OCI-M2 (cell line): ENCODE data around the gene KIAA0232.

Experiments used
- DNase-seq: peaks from one replicate; lab custom pipeline; 2025; ENCODE audit not compliant: unreplicated experiment; lab: John Stamatoyannopoulos, UW

Gene KIAA0232

DNA sequence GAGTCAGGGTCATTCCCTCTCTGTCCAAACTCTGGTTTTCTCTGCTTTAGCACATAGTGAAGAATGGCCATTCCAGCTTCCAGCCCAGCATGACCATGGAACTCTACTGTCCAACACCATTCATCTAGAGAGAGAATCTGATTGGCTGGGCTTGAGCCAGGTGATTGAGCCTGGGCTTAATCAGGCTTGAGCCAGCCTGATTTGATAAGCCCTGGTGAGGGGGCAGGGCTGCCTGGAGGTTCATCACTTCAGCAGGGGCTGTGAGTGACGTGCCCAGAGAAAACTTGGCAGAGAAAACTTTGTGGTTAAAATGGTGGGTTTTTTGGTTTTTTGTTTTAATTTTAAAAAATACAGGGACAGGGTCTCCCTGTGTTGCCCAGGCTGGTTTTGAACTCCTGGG is 62.5 kb downstream of the KIAA0232 start:
- DNase-seq, result no peak

DNA sequence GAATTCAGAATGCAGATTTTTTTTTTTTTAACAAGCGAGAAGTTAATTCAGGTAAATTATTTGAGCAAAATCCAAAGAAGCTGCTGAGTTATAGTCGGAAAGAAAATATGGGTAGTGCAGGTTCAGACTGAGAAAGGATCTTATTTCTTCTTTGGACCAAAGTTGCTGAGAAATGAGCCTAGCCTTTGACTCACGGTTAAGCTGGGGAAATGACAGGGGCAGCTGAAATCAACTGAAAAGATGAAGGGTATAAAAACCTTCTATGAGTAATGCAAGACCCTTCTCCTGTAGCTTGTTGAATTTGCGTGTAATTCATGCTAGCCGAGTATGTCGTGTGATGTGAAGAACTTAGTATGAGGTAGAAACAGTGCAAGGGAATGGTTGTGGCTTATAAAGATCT is 63.0 kb downstream of the KIAA0232 start:
- no peak for DNase-seq

DNA sequence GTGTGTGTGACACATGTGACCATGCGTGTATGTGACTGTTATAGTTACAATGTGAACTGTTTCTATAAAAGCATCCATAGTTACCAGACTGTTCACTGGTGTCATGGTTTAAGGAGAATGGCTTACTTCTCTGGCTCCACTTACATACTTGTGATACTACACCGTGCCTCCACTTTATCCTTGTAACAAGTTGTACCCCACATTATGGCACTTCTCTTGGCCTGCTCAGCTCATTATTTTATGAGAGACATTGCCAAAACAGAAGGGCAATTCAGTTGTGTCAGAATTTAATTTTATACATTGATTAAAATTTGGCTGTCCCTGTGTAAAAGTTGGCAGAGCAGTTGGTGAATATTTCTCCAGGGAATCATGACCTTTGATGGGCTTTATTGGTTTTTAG is 64.7 kb downstream of the KIAA0232 start:
- no peak for DNase-seq

DNA sequence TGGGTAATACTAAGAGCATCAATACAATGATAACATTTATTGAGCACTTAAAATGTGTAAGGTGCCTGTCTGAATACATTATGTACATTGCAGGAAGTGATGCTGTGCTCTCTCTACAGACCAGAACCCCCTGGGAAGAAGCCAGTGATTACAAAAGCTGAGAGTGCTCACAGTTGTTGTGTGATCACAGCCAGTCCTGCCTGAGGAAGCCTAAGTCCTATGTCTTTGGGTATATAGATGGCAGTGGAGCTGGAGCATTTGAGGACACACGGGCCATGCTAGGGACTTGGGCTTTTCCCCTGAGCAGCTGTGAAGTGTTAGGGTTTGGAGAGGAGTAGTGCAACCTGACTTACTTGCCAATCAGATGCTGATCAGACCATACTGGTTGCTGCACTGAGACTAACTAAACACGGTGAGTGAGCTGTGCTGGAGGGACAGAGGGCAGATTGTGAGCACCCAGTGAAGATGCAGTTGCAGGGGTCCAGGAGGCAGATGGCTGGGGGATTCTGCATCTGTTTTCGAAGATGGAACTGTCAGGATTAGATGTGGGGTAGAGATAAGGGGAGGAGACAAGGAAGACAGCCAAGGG is 66.3 kb downstream of the KIAA0232 start:
- DNase-seq, result no peak

DNA sequence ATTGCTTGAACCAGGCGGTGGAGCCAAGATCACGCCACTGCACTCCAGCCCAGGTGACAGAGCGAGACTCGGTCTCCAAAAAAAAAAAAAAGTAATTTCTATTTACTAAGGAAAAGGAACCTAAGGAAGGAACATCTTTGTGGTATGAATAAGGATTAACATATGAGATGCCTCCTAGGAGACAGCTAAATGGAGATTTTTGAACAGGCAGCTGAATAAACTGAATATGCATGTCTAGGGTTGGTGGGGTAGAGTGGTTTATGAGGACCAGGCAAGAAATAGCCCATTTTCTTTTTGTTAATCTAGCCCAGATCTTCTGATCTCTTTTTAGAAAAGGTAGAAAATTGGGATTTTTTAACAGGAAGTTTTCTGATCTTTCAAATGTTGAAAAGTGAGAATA is 67.2 kb downstream of the KIAA0232 start:
- no peak for DNase-seq

DNA sequence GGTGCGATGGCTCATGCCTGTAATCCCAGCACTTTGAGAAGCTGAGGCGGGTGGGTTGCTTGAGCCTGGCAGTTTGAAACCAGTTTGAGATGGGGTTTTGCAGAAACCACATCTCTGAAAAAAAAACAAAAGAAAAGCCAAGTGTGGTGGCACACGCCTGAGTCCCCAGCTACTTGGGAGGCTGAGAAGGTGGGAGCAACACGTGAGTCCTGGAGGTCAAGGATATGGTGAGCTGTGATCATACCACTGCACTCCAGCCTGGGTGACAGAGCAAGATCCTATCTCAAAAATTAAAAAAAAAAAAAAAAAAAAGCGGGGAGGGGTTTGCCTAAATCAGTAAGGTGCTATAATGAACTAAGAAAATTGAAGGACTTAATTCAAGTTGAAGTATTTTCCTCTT is 68.9 kb downstream of the KIAA0232 start:
- DNase-seq, result no peak

DNA sequence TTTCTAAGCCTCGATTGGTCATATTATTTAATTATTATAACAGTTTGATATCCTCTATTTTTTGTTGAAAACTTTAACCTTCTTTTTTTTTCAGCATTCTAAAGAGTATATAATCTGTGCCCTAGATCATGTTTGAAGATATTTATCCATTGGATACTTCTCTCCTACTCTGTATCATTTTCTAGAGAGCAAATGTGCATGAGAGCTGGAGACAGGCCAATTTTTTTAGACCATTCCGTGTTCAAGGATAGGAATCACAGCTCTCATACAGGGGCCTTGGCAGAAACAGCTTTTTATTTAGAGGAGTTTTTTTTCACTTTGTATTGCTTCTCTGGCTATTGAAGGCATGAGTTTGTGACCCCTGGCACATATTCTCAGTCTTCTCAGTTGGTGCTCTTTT is 69.4 kb downstream of the KIAA0232 start:
- DNase-seq, result no peak

DNA sequence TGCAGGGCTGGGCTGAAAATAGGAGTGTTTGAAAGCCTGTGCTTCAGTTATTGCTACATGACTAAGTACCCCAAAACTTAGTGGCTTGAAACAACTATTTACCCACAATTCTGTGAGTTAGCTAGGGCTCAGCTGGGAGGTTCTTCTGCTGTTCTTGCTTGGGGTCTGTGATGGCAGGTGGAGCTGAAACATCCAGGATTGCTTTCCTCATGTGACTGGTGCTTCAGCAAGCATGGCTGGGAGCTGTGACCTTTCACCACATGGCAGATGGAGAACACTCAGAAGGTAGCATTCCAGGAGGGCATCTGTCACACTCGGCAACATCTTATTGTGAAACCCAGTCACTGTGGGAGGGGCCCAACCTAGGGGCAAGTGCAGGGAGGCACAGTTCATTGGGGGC is 70.1 kb downstream of the KIAA0232 start:
- no peak for DNase-seq

DNA sequence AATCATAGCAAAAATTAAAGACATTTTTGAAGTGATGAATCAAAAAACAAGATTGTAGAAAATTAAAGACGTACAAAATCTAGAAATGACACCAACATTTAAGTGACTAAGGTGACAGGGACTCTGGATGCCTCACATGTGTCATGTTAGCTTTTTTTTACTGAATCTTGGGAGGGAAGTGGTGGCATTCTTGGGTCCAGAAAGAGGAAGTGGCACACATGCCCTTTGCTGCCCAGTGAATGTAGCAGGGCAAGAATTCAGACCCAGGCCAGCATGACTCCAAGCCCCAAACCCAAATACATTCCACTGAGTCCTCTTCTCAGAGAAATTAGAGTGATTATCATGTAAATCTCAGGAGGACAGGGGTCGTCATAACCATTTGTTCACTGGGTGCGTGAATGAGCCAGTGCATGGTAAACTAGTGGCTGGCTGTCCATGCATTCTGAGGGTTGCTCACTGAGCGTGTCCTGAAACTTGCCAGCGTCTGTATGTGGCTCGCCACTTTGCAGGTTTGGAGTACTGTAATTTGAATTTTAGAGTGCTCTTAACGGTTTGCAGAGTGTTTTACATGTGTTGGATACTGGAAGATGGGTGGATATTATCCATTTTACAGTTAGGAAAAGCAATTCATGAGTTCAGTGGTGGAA is 71.7 kb downstream of the KIAA0232 start:
- no peak for DNase-seq

DNA sequence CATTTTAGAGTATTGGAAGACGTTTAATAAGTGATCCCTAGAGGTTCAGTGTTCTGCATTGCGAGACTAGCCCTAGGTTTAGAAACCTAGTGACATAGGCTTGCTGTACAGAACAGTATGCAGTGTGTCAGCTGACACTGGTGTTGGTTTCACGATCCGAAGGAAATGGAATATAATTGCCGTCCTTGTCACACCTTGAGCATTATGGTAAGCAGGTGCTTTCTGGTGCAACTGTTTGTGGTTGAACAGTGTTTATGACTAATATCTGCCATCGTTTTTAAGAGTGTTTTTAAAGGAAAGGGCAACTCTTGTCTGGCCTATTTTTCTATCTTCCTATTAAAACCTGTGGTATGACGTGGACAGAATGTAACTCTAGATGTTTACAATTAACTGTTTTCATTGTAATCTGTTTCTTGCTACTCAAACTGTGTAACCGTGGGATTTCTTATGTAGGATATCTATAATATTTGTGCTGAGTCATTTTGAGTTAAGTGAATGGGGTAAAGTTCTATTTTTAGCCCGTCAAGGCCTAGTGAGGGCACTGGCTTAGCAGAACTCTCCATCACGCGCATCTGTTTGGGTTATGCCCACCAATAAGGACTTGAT is 73.3 kb downstream of the KIAA0232 start:
- no peak for DNase-seq

DNA sequence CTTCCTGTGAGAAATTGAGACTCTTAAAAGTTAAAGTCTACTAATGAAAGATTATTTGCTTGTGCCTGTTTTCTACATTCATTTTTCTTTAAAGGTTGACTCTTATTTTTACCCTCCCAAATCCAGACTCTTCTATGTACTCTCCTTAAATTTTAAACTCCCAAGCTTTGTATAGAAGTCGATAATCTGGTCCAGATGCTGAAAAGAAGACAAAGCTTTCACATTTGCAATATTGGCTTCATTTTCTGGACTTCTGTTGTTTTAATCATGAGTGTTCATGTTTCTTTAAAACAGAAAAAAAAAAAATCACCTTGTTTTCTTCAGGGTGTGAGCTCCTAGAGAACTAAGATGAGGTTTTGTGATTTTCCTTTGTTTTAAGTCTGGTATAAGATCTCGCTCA is 73.9 kb downstream of the KIAA0232 start:
- no peak for DNase-seq

DNA sequence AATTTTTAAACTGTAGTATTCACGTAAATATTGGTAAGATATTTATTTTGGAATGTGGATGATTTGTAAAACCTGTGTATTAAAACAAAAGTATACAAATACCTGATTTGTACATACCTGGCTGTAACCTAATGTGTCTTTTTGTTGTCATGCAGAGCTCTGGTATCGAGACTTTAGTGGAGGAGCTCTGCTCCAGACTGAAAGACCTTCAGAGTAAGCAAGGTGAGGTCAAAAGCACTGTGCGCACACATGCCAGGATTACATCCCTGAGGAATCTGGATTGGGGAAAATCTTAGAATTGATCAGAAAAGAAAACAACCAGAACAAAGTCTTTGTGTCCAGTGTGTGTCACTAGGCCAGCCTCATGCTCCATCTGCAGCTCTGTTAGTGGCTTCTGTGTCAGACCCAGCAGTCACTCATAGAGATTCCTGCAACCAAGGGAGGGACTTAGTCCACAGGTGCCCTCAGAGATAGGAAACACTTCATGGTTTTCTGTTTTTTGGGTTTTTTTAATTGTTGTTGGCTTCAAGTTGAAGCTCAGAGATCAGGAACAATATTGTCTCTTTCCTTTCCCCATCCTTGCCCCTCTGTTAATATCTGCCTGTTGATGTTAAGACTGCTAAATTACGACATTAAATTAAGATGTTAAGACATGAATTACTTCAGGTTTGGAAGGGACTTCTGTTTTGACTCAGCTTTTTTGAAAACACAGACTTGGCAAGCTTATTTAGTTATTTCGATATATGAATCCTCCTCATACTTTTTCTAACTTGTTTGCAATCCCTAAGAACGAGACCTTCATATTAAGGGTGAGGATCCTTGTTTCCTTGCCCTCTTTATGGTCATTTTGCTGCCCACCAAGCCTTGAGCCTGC is 74.7 kb downstream of the KIAA0232 start:
- no peak for DNase-seq

DNA sequence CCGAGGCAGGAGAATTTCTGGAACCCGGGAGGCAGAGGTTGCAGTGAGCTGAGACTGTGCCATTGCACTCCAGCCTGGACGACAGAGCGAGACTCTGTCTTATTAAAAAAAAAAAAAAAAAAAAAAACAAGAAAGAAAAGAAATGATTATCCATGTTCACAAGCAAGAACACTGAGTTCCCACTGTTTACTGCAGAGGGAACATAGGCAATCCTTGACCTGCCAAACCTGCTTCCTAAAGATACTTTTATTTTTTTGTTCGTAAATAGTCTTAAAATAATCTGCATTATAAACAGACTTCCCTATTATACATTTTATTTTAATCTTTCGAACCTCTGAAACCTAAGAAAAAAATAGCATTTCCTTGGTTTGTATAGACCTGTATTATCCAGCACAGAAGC is 76.5 kb downstream of the KIAA0232 start:
- no peak for DNase-seq

DNA sequence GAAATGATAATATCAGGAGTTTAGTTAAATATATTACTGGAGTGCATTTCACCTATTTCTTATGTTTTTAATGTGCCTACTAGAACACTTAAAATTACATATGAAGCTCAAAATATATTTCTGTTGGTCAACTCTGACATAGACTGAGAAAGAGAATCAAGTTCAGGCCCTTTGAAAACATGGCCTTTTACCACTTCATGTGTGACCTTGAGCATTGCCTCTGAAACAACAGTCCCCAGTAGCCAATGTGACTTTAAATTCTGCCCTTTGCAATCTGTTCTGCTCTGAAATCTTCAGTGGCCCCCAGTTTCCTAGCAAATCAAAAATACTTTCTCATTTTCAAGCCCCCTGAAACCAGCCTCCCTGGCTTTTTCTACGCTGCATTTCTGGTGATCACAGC is 77.0 kb downstream of the KIAA0232 start:
- no peak for DNase-seq

DNA sequence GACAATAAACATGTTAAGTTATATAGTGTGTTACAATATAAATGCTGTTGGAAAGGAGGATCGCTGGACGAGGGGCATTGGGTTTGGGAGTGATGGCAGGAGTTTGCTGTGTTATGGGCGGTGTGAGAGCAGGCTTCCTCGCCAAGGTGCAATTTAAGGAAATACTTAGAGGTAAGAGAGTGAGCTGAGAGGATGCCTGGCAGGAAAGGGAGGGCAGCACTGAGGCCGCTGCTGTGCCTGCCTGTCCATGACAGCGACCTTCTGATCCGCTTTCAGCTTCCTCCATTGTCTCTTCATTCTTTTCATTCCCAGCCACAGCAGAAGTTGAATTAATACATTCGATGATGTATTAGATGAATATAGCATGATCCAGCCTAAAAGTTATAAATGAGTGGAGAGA is 85.9 kb downstream of the KIAA0232 start:
- no peak for DNase-seq

DNA sequence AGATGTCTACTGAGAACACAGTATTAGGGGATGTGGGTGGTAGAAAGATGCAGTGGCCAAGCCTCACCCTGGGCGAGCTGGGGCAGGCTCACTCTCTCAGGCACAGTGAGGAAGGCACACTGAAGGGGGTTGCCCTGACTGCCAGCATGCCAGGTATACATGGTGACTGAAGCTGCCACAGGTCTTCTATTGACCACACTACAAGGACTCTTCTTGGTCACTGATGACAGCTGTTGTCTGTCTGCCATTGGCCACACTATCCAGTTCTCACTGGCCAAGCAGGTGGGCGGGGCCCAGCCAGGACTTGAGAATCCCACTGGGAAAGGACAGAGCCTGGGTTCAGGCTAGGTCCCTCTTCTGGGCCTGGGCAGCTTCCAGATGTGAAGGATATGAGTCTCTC is 87.4 kb downstream of the KIAA0232 start:
- no peak for DNase-seq

DNA sequence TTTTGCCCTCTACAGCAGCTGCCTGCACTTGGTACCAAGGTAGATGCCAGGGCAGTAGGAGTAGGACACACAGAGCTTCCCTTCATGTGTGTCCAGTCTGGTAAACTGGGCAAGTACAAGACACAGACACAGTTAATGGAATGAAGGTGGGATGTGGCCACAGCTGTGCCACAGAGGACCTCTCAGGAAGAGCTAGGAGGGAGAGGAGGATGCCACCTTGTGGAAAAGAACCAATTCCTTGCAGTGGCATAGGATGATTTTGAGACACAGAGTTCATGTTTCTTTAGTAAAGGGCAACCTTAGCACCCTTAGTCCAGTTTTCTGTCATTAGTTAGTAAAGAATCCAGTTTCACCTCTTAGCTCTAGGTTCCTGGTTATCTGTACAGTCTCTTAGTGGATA is 90.8 kb downstream of the KIAA0232 start:
- DNase-seq, result no peak

DNA sequence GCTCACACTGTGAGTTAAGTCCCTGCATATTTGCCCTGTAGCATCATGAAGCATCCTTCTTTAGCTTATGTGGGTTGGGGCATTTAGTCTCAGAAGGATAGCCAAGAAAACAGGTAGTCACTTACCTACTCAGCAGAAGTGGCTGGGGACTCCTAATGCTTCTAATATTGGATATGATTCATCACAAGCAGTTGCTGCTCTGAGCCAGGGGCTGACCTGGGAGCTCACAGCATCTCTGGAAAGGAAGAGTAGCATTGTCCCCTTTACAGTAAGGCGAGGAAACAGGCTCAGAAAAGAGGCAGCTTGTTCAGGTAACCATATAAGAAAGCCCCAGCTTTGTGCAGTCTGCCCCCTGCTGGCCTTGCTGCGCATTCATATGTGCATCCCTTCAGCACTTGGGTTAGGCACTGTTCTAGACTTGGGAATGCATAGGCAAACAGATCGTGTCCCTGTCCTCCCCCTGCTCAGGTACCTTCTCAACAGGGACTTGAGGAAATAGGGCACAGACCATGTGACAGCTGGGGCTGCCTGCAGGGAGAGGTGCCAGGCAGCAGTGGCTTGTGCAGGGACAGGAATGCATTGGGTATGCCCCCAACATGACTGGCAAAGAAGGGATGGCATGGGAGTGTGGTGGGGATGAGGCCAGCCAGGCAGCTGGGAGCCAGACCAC is 91.4 kb downstream of the KIAA0232 start:
- DNase-seq, result no peak

DNA sequence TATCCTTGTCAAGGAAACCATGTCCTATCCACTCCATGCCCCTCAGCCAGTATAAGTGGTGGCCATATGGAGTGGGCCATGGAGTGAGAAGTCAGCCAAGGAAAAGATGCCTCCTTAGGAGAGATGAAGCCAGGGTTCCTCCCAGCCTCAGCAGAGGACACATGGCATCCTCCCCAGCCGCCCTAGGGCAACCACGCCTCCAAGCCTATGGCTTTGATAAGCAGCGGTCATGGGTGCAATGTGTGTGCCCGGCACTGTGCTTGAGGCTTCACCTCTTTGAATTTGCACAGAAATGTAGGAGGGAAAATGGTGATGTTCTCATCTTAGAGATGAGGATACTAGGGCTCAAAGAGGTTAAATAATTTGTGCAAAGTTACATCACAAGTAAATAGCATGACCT is 92.5 kb downstream of the KIAA0232 start:
- no peak for DNase-seq

DNA sequence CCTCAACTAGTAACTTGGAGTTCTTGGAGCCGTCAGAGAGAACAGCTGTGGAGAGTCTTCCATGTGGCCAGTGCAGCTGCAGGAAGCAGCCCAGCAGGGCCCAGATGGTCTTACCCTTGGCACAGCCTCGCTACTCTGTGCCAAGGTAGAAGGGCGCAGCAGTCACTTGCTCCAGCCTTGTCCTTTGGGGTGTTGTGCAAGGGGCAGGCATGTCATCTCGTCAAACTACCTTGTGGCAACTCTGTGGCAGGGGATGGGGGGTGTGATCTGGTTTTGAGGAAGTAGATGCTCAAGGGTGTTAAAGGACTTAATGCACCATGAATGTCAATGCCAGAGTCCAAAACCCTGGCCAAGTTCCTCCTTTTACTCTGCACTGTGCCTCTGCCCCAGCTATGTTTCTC is 92.9 kb downstream of the KIAA0232 start:
- no peak for DNase-seq

DNA sequence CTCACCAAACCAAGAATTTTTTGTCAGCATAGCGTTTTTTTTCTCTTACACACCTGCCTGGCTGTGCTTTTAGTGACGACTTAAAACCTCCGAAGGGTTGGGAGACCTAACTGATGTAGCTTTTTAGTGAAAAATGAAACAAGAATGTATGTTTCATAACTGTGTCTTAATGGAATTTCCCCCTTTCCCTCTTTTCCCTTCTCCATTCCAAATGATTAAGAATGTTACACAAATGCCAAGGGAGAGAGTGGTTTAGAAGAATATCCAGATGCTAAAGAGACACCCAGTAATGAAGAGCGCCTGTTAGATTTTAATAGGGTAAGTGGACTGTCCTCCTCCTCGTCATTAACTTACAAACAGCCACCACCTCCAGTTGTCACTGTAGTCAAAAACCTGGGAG is 93.9 kb downstream of the KIAA0232 start:
- no peak for DNase-seq
